SKM-1 (cell line): ENCODE data around the gene CHL1.

Source experiments
- DNase-seq: peaks from one replicate; lab custom pipeline; 2025; ENCODE audit not compliant: unreplicated experiment; lab: John Stamatoyannopoulos, UW

The CHL1 gene

DNA sequence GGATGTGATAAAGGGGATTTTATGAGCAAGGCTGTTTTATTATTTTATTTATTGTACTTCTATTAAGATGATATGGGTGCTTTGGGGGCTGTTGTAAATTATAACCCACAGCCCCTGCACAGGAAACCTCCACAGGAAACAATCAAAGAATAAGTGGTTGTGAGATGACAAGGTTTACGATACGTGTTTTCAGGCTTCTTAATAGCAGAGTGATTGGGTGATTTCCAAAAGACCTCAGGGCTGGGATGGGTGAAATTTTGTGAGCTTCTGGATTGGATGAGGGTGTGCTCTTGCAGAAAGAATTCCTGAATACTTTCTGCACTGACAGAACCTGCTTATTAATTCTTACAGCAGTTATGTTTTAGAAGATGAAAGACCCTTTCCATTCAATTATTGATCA, 21.4 kb downstream of the CHL1 start:
- DNase-seq = no peak

DNA sequence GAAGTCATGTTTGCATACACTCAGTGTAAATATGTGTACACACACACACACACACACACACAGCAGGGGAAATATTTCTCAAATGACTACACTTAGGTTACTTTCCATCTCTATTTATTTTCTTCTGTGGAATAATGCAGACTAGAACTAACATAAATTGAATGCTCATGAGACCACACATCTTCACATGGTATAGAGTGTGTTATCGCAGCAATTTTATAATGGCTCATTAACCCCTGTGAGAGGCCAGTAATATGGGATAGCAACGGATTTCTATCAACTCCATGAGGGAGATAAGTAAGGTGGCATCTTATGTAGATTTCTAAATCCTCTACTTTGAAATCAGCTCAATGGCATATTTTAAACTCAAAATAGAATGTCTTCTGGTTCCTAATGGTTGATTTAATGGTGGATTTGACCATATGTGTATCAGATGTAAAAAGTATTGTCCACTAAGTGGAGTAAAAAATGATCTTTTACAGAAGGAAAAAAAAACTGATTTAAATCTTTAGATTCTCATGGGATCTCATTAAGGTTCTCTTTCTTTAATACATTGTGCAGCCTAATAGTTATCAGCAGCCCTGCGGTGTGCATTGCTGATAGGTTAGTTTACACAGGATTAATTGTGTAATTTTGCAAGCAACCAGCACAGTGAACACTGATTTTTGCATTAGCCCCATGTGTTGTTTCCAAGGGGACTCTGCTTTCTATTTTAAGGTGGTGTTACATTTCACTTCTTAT, 32.0 kb downstream of the CHL1 start:
- DNase-seq = no peak

DNA sequence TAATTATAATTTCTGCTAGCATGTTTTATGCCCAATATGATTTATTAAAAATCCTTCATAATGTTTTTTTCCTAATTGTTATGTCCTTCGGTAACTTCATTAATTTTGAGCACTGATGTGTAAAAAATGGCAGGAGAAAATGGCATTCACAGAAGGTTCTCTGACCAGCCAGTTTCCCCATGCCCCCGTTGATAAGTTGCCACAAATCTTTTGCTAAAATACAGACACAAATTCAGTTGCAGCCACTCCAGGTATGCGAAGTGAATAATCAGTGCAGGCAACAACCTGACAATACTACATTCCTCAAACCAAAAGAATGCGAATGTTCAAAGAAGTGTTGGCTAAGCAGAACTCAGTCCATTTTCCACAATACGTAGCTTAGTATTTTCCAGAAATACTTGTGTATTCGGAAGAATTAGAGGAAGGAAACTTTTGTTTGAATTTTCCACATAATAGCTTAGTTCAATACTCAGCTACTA, 32.7 kb downstream of the CHL1 start:
- DNase-seq = no peak

DNA sequence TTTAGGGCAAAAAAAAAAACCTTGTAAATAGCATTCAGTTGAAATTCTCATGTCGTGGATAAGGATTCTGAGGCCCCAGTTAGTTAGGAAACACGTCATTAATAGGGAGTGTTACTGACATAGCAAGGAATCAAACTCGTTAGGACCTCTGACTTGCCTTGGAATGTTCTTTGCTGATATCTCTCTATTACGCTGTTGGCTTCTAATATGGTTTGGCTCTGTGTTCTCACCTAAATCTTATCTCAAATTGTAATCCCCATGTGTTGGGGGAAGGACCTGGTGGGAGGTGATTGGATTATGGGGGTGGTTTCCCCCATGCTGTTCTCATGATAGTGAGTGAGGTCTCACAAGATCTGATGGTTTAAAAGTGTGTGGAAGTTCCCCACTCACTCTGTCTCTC, 40.3 kb downstream of the CHL1 start:
- DNase-seq = no peak

DNA sequence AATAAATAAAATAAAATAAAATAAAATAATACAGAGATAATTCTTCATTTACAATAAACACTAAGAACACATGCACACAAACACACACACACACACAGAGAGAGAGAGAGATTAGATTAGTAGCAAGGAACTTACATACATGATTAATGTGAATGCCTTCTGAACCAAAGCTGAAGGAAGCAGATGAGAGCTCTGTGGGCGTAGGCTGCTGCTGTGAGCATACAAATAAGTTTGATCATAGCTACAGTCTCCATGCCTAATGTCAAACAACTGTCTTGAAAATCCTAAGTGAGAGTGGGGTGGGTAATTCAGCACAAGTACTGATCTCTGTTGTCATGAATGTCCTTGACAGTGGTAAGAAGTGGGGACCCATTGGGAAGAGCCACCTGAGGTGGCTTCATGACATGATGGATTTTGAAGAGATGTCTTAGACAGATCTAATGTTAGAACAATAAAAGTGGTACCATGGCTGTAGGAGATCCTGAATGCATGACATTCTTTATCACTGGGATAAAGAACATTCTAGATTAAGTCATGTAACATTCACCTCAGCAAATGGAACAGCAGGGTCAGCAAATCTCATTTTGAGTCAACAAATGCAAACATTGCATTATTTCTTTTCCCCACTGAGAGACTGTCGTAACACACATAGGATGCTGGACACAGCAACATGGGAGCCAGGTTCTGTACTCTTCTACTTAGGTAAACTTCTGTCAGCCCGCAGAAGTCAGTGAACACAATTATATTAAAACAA, 46.2 kb downstream of the CHL1 start:
- DNase-seq = no peak

DNA sequence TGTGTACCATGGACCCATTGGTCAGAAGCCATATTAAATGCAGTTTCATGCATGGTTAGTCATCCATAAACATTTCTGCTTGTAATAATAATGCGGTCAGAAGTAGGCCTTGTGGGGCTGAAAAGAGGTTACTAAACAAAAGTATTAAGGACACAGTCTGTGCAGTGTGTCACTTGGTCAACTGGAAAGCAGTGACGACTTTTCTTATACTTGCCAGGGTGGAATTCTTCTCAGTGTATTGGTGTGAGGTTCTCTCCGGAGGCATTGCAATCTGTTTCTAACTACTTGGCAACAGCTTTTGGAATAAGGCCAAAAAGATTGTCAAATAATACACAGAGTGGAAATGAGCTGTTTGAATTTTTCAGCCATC, 46.8 kb downstream of the CHL1 start:
- no peak for DNase-seq

DNA sequence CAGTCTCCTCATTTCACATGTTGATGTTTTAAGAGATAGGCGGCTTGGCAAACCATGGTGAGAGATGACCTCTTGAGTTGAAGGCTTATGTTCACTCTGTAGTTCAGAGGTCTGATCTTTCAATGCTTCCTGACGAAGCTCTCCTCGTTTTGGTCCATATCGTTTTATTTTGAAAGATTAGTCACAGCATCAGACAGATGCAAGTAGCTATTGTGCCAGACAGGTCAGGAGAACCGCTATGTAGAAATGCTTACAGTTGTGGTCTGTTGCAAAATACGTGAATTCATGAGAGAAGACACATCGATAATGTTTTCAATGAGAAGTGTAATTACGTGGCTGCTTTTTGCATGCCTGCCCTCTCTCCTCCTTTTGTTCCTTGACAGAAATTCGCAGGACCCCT, 47.5 kb downstream of the CHL1 start:
- DNase-seq = no peak

DNA sequence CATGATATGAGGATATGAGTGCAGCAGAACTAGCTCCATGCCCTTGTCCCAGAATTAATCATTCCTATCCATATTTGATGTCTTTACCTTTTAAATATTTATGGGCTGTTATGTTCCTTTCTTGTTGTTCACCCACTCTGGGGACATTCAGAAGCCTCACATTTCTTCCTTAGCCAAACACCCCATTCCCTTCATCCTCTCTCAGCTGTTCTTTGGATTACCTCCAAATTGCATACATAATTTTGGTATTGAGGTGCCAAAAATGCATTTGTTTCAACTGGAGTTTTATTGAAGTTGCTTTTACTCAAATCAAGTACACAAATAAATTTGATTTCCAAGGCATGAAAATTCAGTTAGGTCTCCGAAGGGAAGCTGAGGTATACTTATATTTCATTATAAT, 51.4 kb downstream of the CHL1 start:
- DNase-seq = no peak

DNA sequence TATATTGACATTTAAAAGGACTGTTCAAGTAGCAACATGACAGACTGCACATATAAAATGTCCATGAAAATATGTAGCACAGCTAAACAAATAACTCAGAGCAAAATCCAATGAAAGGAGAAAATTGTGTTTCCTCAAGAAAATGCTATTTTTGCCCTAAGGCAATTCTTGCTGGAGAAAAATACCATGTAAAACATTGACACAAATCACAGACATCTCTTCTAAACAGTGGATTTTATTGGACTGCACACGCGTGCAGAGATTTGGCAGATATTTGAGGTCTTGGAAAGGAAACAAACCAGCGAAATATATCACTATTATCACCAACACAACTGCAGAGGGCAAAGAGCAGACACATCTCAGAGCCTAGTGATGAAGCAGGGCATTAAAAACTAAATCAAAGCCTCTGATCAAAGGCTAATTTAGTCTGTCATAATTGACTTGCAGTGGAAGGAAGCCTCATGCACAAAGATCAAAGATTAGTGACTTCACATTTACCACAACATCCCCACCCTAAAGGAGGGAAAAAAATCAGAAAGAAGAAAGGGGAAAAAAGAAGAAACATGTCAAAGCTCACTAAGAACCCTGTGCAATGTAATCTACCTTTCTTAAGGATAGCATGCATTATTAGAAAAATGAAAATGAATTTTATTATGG, 52.4 kb downstream of the CHL1 start:
- no peak for DNase-seq

DNA sequence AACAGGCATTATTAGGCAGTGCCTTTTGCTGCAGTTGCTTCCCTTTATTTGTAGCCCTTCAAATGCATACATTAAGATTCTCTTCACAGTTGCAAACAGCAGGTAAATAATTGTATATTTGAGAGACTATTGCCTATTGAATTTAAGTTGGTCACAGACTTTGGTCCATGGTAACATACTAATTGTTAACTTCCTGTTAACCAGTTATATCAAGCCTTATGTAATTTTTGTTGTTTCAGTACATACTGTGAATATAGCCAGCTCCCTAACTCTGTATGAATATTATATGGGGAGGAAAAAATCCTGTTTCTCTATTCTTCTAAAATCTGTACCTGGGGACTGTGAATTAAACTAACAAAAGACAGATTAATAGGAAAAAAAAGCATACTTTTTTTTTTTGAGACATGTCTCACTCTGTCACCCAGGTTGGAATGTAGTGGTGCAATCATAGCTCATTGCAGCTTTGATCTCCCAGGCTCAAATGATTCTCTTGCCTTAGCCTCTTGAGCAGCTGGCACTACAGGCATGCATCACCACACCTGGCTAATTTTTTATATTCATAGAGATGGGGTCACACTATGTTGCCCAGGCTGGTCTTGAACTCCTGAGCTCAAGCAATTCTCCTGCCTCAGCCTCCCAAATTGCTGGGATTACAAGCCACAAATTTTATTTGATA, 53.2 kb downstream of the CHL1 start:
- no peak for DNase-seq

DNA sequence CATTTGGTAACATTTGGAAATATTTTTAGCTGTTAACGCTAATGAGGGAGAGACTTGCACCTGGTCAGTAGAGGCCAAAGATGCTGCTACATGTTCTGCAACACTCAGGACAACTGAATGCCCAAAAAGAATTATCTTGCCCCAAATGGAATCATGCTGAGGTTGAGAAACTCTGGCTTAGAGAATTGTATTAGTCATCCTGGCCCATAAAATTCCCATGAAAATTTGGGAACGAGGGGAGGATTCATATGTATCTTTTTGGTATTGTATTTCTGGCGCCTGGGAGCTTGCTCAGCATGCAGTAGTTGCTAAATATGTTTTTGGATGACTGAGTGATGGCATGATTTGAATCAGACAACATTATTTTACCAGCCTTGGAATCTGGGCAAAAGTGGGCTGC, 59.9 kb downstream of the CHL1 start:
- no peak for DNase-seq

DNA sequence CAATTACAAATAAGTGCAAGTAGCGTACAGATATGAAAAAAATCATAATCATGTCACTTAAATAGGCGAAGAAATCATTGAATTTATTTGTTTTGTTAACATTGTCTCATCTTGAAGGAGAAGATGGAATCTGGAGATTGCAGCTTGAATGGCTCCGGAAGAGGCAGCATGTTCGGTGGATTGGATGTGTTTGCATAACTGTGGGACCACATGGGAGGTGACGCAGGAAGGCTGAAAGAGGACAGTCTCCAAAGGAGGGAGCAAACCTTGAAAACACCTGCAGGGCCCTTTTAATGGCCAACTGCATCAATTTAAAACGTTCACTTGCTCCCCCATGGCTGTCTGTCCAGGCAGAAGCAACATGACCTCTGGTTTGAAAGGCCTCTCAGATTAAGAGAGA, 61.3 kb downstream of the CHL1 start:
- no peak for DNase-seq

DNA sequence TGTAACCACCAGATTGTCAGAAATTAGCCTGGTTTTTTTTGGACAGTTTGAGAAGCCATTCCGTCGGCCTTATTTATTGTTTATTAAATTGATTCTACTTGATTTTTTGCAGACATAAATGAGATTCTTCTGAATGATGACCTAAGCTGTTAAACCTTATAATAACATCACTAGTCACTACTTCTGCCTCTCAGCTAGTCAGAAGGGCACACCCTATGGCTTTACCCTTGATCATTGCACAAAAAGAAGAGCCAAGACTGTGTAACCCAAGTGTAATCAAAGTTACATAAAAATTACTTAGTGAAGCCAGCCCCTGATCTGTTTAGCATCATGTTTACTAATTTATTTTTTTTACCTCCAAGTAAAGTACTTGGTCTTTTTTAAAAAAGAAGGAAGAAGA, 64.3 kb downstream of the CHL1 start:
- DNase-seq = no peak

DNA sequence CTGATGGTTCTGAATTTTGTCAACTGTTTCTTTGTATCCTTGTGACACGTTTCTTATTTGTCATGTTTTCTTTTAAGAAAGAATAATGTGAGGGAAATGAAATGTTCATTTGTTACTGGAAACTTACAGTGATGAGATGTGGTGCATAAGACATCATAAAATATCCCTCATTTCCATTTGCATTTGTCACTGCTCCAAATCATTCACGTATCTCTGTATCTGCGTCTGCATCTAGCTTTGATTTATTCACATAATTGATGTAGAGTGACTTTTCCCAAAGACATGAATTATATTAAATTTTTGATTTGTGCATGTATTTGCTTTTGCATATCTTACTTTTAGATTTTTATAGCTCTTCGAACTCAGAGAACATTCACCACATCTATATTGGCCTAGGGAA, 66.8 kb downstream of the CHL1 start:
- DNase-seq = no peak

DNA sequence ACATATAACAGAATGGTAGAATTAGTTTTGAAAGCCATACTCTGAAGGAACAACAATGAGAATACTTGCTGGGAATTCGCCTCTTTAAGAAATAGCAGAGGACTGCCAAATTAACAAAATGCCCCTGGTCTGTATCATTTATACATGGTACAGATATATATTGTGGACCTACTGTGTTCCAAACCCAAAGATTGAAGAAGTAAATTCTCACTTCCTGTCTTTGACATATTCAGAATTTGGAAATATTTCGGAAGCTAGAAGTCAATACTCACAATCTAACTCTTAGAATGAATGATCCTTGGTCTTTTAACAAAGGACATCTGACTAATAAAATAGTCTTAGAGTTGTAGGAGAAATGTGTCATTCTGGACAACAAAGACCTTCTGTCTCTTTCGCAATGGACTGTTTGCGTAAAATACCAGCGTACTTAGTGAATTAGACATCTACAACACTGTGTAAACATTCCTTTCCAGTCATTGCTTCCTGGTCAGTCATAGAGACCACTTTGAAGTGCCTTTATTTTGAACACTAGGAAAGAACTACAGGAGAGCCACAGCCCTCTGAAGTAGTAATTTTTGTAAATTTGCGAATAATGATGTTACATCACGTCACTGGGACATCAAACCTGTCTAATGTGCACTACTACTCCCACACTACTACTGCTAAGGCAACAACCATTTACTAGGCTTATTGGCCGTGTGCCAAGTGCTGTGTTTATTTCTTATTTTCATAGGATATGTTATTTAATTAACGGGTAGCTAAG, 68.0 kb downstream of the CHL1 start:
- no peak for DNase-seq

DNA sequence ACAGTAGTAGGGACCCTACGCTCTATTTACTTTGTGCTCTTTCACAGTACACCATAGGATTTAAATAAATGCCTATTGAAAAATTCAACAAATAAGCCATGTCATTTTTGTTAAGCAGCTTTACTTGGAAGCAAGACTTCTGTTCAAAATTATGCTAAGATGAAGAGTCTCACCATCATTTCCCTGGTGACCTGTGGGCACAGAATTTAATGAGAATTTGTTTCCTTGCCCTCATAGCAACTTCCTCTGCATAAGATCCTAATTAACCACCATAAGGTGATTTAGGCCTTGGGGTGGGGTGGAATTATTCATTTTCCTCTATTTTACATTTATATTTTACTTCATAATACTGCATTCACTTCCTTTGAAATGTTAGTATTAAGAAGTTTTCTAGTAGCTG, 70.5 kb downstream of the CHL1 start:
- no peak for DNase-seq

DNA sequence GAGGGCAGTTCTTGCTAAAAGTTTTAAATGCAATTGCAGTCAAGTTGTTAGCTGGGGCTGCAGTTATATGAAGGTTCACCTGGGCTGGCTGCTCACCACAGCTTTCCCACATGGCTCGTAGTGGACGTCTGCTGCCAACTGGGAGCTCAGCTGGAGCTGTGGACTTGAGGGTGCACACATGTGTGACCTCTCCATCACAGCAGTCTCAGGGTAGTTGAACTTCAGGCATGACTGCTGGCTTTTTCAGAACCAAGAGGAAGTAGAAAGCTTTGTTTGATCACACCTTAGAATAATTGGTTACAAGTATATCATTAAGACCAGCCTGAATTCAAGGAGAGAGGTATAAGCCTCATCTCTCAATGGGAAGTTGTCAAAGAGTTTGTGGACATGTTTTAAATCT, 74.1 kb downstream of the CHL1 start:
- no peak for DNase-seq

DNA sequence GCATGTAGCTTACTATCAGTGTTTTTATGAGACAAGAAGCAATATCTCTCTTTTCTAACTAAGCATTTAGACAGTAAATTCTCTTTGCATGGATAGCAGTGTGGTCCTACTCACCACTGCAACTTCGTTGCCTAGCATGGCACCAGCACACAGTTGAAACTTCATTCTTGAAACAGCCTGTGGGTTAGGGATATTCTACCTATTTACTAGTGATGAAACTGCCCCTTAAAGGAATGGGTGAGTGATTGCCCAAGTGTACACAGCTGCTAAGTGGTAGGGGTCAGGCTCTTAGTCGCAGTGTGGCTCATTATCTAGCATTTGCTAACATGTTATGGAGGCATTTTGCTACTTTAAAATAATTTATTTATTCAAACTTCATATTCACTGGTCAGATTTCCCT, 78.4 kb downstream of the CHL1 start:
- DNase-seq = no peak

DNA sequence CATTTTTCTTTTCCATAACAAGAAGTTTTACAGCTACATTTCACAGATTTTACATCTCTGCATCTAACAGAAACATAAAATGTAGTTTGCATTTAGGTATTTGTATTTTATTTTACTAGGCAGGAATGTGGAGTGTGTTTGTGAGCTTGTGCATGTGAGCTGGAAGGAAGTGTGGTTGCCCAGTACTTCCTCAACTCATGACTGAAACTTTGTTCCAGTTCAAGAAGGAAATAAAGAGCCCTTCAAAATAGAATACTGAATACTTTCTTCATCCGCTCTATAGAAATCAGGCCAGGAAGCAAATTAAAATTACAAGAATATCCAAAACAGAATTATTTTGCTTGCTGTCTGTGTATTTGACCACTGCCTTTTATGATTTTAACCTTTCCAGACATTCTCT, 81.3 kb downstream of the CHL1 start:
- no peak for DNase-seq

DNA sequence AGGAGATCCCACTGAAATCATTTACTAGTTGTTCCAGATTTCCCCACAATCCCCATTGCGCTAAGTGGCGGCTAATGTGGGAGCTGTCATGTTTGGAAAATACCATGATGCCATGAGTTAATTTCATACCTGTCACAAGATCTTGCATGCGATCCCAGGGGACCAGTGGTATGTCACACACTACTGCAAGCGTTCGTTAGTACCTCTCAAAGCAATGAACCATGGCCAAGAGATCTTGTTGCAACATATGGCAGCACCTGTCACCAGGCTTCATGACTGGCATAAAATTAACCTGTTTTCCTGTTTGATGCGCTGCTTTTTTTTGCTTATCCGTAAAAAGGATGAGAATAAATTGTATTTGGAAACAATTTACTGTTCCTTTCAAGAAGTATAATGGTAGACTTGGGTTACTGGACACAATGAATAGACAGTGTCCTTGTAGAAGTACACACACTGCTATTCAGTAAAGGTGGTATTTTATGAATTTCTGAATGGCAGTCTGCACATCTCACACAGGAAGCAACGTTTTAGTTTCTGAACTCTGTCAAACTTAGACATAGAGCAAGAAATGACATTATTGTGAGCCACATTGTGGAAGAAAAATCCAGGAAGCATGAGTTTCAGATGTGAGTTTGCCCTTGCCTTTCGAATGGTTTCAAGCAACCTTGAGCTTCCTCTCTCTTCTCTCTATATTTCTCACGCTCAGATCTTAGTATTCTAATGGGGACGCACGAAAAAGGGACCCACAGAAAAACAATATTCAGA, 81.9 kb downstream of the CHL1 start:
- DNase-seq = no peak
